Fibroblast of villous mesenchyme (primary cell): ENCODE measurements around the gene ENOSF1. TPM values are rescaled to one million over a fixed set of nuclear protein-coding genes. Genes with fewer than 3 reads are reported as not detected.

ENCODE experiments used
- DNase-seq: peaks from one replicate; pipeline ENCODE4 v3.0.0-alpha.2; 2010; ENCODE audit warnings: low read depth
- H3K4me3 ChIP-seq: 2 replicates; pipeline ENCODE4 v1.5.1; 2011; ENCODE audit warnings: low read depth, mild to moderate bottlenecking, low read length
- CTCF ChIP-seq: IDR thresholded peaks from 2 replicates; pipeline ENCODE4 v1.5.1; 2012; ENCODE audit warnings: low read depth, mild to moderate bottlenecking, low read length; ENCODE audit not compliant: insufficient read depth
- total RNA-seq: library from RNA; depleted of rRNA; stranded (reverse); fragments of >200 nt; gene quantifications from 2 replicates; pipeline ENCODE4 v1.2.3, GENCODE V29; 2012

Gene ENOSF1
- total RNA-seq, 1 donor, result 31.1 TPM

- H3K4me3 ChIP-seq, result no peak overlapping the region
- no peak for TF ChIP-seq CTCF
These were observed 4.3 kb downstream of the ENOSF1 start for GRCh38 chr18:708096-708495.

GRCh38 chr18:706405-706804 is 6.0 kb downstream of the ENOSF1 start:
- no peak overlapping the region for H3K4me3 ChIP-seq
- DNase-seq, result no peak
- TF ChIP-seq CTCF, result no peak

More at GRCh38 chr18:708096-708495, 4.3 kb downstream of the ENOSF1 start:
- no peak for DNase-seq

DNA sequence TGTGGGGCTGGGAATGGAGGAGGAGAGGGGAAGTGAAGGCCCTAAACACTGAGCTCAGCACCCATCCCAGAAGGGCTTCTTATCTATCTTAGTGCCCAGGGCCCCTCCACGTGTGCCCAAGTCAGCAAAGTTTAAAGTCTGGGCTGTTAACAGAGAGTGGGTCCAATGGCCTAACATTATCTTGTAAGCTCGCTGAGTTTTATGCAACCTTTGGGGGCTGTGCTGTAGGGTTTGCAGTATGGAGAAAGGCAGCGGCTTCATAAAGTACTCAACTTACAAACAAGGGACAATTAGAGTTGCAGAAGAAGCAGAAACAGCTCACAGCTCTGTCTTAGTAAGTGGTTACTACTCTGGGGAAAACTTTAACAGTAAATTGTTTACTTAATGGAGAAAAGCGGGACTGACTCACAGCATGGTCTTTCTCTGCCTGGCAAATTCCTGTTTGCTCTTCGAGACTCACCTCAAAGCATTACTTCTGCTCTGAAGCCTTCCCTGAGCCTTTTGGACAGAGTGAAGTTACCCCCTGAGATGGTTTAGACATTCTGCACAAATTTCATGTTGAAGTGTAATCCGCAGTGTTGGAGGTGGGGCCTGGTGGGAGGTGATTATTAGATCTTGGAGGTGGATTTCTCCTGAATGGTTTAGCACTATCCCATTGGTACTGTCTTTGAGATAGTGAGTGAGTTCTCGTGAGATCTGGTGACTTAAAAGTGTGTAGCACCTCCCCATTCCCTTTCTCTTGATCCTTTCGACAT is 9.0 kb downstream of the ENOSF1 start:
- TF ChIP-seq CTCF, result no peak
- peak overlapping the region; percentile 4 for H3K4me3 ChIP-seq
- DNase-seq, result peak; percentile 84

GRCh38 chr18:697800-698199 is 14.6 kb downstream of the ENOSF1 start:
- no peak overlapping the region for H3K4me3 ChIP-seq
- peak; percentile 10 for DNase-seq
- TF ChIP-seq CTCF, result no peak

DNA sequence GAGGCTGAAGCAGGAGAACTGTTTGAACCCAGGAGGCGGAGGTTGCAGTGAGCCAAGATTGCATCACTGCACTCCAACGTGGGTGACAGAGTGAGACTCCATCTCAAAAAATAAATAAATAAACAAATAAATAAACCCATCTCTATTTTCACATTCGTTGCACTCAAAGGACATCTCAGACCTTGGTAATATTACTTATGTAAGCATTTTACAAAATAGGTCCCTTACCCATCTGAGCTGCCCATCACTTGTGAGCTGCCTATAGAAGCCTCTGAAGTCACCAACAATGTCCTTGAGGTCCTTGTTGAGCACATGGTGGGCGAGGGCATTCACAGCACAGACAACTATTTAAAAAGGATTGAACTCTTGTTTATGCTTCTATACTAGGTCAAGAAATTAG is 15.4 kb downstream of the ENOSF1 start:
- no peak for DNase-seq
- H3K4me3 ChIP-seq, result no peak overlapping the region
- TF ChIP-seq CTCF, result no peak

- no peak for TF ChIP-seq CTCF
- H3K4me3 ChIP-seq, result no peak overlapping the region
- DNase-seq, result no peak
These were observed 18.8 kb downstream of the ENOSF1 start for GRCh38 chr18:693466-694187.
